ENCODE results near the gene FBXW12.
A peak's percentile ranks its signal among the peaks of the same experiment; 100 is the strongest.

The FBXW12 gene

DNA sequence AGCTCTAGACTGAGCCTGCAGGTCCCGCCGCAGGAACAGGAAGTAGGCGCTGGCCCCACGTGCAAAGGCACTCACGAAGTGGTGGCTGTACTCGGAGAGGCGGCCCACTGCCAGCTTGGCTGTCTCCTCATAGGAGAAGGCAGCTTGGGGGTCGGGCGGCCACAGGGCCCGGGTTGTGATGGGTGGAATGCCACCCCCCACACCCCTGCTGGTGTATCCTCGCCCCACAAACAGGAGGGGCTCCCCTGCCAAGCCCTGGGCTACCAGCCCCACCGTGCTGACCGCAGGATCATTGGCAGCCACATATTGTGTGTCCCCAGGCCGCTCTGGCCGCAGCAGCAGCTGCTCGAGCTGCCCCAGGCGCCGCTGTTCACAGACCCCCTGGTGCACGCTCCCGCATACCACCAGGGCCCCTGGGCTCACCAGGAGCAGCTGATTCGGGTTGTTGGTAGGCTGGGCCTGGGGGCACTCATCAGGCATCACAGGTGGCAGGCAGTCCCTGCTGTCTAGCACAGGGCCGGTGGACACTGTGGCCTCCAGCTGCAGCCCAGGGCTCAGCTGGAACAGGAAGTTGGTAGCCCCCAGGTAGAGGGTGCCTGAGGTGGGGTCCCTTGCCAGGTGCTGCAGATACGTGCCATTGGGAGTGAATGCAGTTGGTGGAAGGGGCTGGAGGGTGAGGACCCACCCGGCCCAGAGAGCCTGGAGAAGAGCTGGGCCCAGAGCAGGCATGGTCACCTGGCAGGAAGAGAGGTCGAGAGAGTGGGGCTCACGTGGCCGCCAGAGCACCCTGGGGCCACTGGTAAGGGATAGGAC, 52.1 kb downstream of the FBXW12 start:
- H2BK5ac ChIP-seq (ENCODE audit: low read depth, low read length, poor library complexity): no peak overlapping the region
- H4K91ac ChIP-seq (ENCODE audit: low read depth, low read length): no peak overlapping the region
- H3K36me3 ChIP-seq (ENCODE audit: control insufficient read depth in 1 of 2, insufficient read depth in 2 of 2, low read length in 2 of 2): peaks cover 49 to 57% of the 10 kb centered on the region in 2 experiments
- H3K79me2 ChIP-seq (ENCODE audit: control insufficient read depth, insufficient read depth, low read length, poor library complexity): peaks cover 21% of the 10 kb centered on the region
- peaks cover 25 to 26% of the 10 kb centered on the region in 2 experiments for H3K4me1 ChIP-seq (ENCODE audit: control insufficient read depth in 1 of 2, insufficient read depth in 2 of 2, low read length in 2 of 2)
- no CpG with 5 or more reads among the region's 27 CpGs for WGBS (ENCODE audit: extremely low coverage, insufficient coverage, insufficient read length)
- H3K14ac ChIP-seq (ENCODE audit: low read length): no peak overlapping the region
- no peak overlapping the region for H2AFZ ChIP-seq (ENCODE audit: insufficient read depth, low read length, poor library complexity)
- no peak overlapping the region for H3K27ac ChIP-seq (ENCODE audit: low read depth, low read length)
- H3K4me3 ChIP-seq (ENCODE audit: low read depth, low read length): no peak overlapping the region
- H3K4me2 ChIP-seq (ENCODE audit: low read length): no peak overlapping the region
- H3K23ac ChIP-seq (ENCODE audit: low read length): no peak overlapping the region
- H3K79me1 ChIP-seq (ENCODE audit: low read length): peaks cover 2% of the 10 kb centered on the region
- peaks cover 2% of the 10 kb centered on the region for H3K9me3 ChIP-seq (ENCODE audit: insufficient read depth, low read depth, low read length)
- no peak overlapping the region for H2BK12ac ChIP-seq (ENCODE audit: low read length)
- H4K12ac ChIP-seq (ENCODE audit: low read depth, low read length): no peak overlapping the region
- no peak overlapping the region for H2AK5ac ChIP-seq (ENCODE audit: low read length)
- H3K27me3 ChIP-seq (ENCODE audit: insufficient read depth, low read length): no peaks in the 10 kb centered on the region
- H3K9ac ChIP-seq (ENCODE audit: low read length): no peak overlapping the region
- no peak for DNase-seq
- no peak overlapping the region for H4K8ac ChIP-seq (ENCODE audit: low read depth, low read length)
- peak overlapping the region; percentile 30 for H3K18ac ChIP-seq (ENCODE audit: low read length)
- no peak overlapping the region for H2BK120ac ChIP-seq (ENCODE audit: insufficient read depth, low read length, poor library complexity)
- H3K4ac ChIP-seq (ENCODE audit: low read depth, low read length): peak overlapping the region; percentile 25

DNA sequence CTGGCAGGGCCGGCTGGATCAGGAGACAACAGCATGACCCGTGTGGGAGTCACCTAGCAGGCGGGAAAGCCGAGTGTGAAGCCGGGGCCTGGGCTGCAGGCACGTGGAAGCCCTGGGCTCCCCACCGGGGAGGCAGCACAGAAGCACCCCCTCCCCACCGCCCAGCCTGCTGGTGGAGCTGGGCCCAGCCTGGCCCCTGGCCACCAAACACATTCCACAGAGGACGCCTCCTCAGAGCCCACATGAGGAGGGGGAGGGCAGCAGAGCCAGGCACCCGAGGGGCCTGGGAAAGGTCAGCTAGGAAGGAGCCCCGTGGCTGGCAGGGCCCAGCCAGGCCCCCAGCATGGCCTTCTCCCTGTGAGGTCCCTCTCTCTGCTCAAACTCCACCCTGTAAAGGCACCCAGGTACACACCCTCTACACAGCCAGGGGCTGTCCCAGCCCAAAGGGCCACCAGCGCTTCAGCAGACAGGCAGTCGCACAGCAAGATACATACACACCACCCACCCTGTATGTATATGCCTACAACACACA, 53.3 kb downstream of the FBXW12 start:
- H4K8ac ChIP-seq (ENCODE audit: low read depth, low read length): no peak overlapping the region
- peaks cover 39 to 45% of the 10 kb centered on the region in 2 experiments for H3K36me3 ChIP-seq (ENCODE audit: control insufficient read depth in 1 of 2, insufficient read depth in 2 of 2, low read length in 2 of 2)
- no peak overlapping the region for H2BK5ac ChIP-seq (ENCODE audit: low read depth, low read length, poor library complexity)
- H3K4me3 ChIP-seq (ENCODE audit: low read depth, low read length): no peak overlapping the region
- no peak overlapping the region for H2BK12ac ChIP-seq (ENCODE audit: low read length)
- H3K79me2 ChIP-seq (ENCODE audit: control insufficient read depth, insufficient read depth, low read length, poor library complexity): peaks cover 27% of the 10 kb centered on the region
- H3K18ac ChIP-seq (ENCODE audit: low read length): peak overlapping the region; percentile 23
- H2AK5ac ChIP-seq (ENCODE audit: low read length): peak overlapping the region; percentile 32
- H4K91ac ChIP-seq (ENCODE audit: low read depth, low read length): no peak overlapping the region
- no peak overlapping the region for H2AFZ ChIP-seq (ENCODE audit: insufficient read depth, low read length, poor library complexity)
- H3K4me2 ChIP-seq (ENCODE audit: low read length): no peak overlapping the region
- no peak overlapping the region for H3K23ac ChIP-seq (ENCODE audit: low read length)
- peaks cover 12% of the 10 kb centered on the region for H3K79me1 ChIP-seq (ENCODE audit: low read length)
- H3K9ac ChIP-seq (ENCODE audit: low read length): no peak overlapping the region
- H3K14ac ChIP-seq (ENCODE audit: low read length): no peak overlapping the region
- no peak overlapping the region for H3K27ac ChIP-seq (ENCODE audit: low read depth, low read length)
- H3K9me3 ChIP-seq (ENCODE audit: insufficient read depth, low read depth, low read length): no peaks in the 10 kb centered on the region
- H4K12ac ChIP-seq (ENCODE audit: low read depth, low read length): no peak overlapping the region
- peak overlapping the region; percentile 38 for H3K4ac ChIP-seq (ENCODE audit: low read depth, low read length)
- H3K4me1 ChIP-seq (ENCODE audit: control insufficient read depth in 1 of 2, insufficient read depth in 2 of 2, low read length in 2 of 2): peaks cover 28 to 29% of the 10 kb centered on the region in 2 experiments
- H2BK120ac ChIP-seq (ENCODE audit: insufficient read depth, low read length, poor library complexity): no peak overlapping the region
- no peaks in the 10 kb centered on the region for H3K27me3 ChIP-seq (ENCODE audit: insufficient read depth, low read length)
- no peak for DNase-seq
- WGBS (ENCODE audit: extremely low coverage, insufficient coverage, insufficient read length): no CpG with 5 or more reads among the region's 13 CpGs

DNA sequence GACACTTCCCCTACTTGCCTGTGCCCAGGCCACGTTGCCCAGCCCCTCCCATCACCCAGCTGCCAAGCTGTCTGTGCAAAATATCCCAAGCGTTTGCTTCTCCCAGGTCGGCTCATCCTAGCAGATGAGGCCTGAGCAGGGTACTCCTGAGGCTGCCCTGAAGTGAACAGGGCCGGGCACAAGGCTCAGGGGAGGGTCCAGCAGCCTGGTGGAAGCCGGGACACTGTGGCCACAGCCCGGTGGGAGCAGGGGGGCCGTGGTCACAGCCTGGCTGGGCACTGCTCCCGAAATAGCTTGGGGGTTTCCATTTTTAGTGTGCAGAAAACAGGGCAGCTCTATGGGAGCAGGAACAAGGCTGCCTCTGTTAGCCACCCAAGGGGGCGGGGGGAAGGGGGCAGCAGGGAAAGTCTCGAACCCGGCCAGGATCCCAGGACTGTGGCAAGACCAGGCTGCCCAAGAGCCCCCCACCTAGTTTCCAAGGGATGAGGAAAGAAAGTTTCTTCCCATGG, 54.4 kb downstream of the FBXW12 start:
- Histone ChIP-seq H3K4me2 (ENCODE audit: low read length) (no peak overlapping the region), H3K23ac (ENCODE audit: low read length) (no peak overlapping the region)
- WGBS (ENCODE audit: extremely low coverage, insufficient coverage, insufficient read length): no CpG with 5 or more reads among the region's 11 CpGs

DNA sequence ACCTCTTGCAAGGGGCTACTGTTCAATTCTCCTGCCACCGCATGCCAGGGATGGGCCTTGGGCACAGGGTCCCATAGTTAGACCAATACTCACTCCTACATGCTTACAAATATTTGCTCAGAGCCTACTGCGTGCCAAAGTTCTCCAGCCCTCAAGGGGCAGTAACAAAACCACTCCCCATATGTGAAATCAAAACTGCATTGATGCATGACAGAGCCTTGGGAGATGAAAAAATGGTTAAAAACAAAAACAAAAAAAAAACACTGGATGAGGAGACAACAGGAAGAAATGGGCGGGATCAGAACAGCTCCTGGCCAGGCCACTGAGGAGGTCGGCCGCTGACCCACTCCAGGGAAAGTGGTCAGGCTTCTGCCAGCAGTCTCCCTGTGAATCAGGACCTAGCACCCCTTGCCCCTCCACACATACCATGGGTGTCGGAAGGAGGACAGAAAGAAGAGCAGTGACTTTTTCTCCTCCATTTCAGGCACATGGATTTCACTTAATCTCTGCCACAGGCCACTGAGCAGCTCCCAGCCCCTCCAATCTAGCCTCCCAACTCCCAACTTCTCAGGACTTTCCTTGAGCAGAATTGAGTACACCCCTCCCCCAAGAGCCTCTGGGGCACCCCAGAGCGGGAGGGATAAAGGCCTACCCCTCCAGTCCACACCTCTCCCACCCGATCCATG, 55.1 kb downstream of the FBXW12 start:
- Histone ChIP-seq H2AFZ (ENCODE audit: insufficient read depth, low read length, poor library complexity) (no peak overlapping the region), H3K14ac (ENCODE audit: low read length) (no peak overlapping the region), H3K4me2 (ENCODE audit: low read length) (peak overlapping the region; percentile 74), H3K4ac (ENCODE audit: low read depth, low read length) (peak overlapping the region; percentile 58), H3K27ac (ENCODE audit: low read depth, low read length) (no peak overlapping the region), H3K18ac (ENCODE audit: low read length) (no peak overlapping the region), H4K12ac (ENCODE audit: low read depth, low read length) (no peak overlapping the region), H3K9ac (ENCODE audit: low read length) (no peak overlapping the region), H2BK5ac (ENCODE audit: low read depth, low read length, poor library complexity) (no peak overlapping the region), H3K23ac (ENCODE audit: low read length) (no peak overlapping the region), H4K8ac (ENCODE audit: low read depth, low read length) (no peak overlapping the region), H3K4me3 (ENCODE audit: low read depth, low read length) (no peak overlapping the region), H3K27me3 (ENCODE audit: insufficient read depth, low read length) (no peaks in the 10 kb centered on the region), H4K91ac (ENCODE audit: low read depth, low read length) (no peak overlapping the region), H2BK120ac (ENCODE audit: insufficient read depth, low read length, poor library complexity) (no peak overlapping the region), H3K79me2 (ENCODE audit: control insufficient read depth, insufficient read depth, low read length, poor library complexity) (peaks cover 27% of the 10 kb centered on the region), H3K4me1 (ENCODE audit: control insufficient read depth in 1 of 2, insufficient read depth in 2 of 2, low read length in 2 of 2) (peaks cover 33 to 36% of the 10 kb centered on the region in 2 experiments), H3K79me1 (ENCODE audit: low read length) (peaks cover 14% of the 10 kb centered on the region), H3K9me3 (ENCODE audit: insufficient read depth, low read depth, low read length) (no peaks in the 10 kb centered on the region), H2AK5ac (ENCODE audit: low read length) (no peak overlapping the region), H3K36me3 (ENCODE audit: control insufficient read depth in 1 of 2, insufficient read depth in 2 of 2, low read length in 2 of 2) (peaks cover 24 to 27% of the 10 kb centered on the region in 2 experiments), H2BK12ac (ENCODE audit: low read length) (no peak overlapping the region)
- whole genome bisulfite sequencing (ENCODE audit: extremely low coverage, insufficient coverage, insufficient read length): no CpG with 5 or more reads among the region's 8 CpGs
- no peak for DNase-seq

More for the DNA sequence above, 54.4 kb downstream of the FBXW12 start:
- Histone ChIP-seq H3K79me1 (ENCODE audit: low read length) (peaks cover 14% of the 10 kb centered on the region), H2BK120ac (ENCODE audit: insufficient read depth, low read length, poor library complexity) (no peak overlapping the region), H3K14ac (ENCODE audit: low read length) (no peak overlapping the region), H2BK5ac (ENCODE audit: low read depth, low read length, poor library complexity) (no peak overlapping the region), H4K91ac (ENCODE audit: low read depth, low read length) (no peak overlapping the region), H4K12ac (ENCODE audit: low read depth, low read length) (no peak overlapping the region), H3K4me1 (ENCODE audit: control insufficient read depth in 1 of 2, insufficient read depth in 2 of 2, low read length in 2 of 2) (peaks cover 33% of the 10 kb centered on the region in 2 experiments), H2BK12ac (ENCODE audit: low read length) (no peak overlapping the region), H3K9ac (ENCODE audit: low read length) (no peak overlapping the region), H3K27me3 (ENCODE audit: insufficient read depth, low read length) (no peaks in the 10 kb centered on the region), H3K27ac (ENCODE audit: low read depth, low read length) (no peak overlapping the region), H3K4ac (ENCODE audit: low read depth, low read length) (peak overlapping the region; percentile 58), H3K4me3 (ENCODE audit: low read depth, low read length) (no peak overlapping the region), H3K18ac (ENCODE audit: low read length) (no peak overlapping the region), H3K79me2 (ENCODE audit: control insufficient read depth, insufficient read depth, low read length, poor library complexity) (peaks cover 27% of the 10 kb centered on the region), H2AK5ac (ENCODE audit: low read length) (no peak overlapping the region), H3K9me3 (ENCODE audit: insufficient read depth, low read depth, low read length) (no peaks in the 10 kb centered on the region), H2AFZ (ENCODE audit: insufficient read depth, low read length, poor library complexity) (no peak overlapping the region), H3K36me3 (ENCODE audit: control insufficient read depth in 1 of 2, insufficient read depth in 2 of 2, low read length in 2 of 2) (peaks cover 30 to 33% of the 10 kb centered on the region in 2 experiments), H4K8ac (ENCODE audit: low read depth, low read length) (no peak overlapping the region)
- DNase-seq: no peak
